ENCODE measurements around the gene BRCC3.
"Not testable (repeated sequence)": the region's sequence is repeated elsewhere in the genome, so short reads cannot be mapped to it uniquely, and the experiment has no call there.

GRCh38 chrX:155147612-155148011 lies 76.3 kb downstream of the BRCC3 start:
- not testable (repeated sequence) for TF ChIP-seq EZH2 (IDR thresholded peaks at IDR 0.05; ENCODE audit: borderline replicate concordance, insufficient read depth, low read depth, low read length, poor library complexity, severe bottlenecking); CTCF (IDR thresholded peaks at IDR 0.05)

Measured in B cell (primary cell).